Measurements from ENCODE around the gene PPP1CA. TPM values are rescaled to one million over a fixed set of nuclear protein-coding genes. Genes with fewer than 3 reads are reported as not detected.

PPP1CA gene
- total RNA-seq, 4 donors from 2014 or later, result 146 to 202 (median 185) TPM

GRCh38 chr11:67372993-67373647, 28.5 kb downstream of the PPP1CA start, which contains the start of gene CLCF1:
CLCF1 (minus strand) TSS chr11:67373598; CDS start chr11:67373539, 59 bp downstream.
- Histone ChIP-seq H3K4me1 (peaks cover 41 to 69% (median 46%) of the 10 kb centered on the region in 3 donors), H3K9me3 (no peaks in the 10 kb centered on the region), H3K27ac (peak within 1 kb of the TSS; percentile 82 to 98 (median 92)), H3K27me3 (peaks cover 0 to 11% (median 0%) of the 10 kb centered on the region in 4 donors), H3K36me3 (no peaks in the 10 kb centered on the region), H3K4me3 (peak within 1 kb of the TSS; percentile 57 to 98 (median 75))
- TF ChIP-seq POLR2A (IDR thresholded peaks at IDR 0.05) (peak in 1 of 4 donors; percentile 32), CTCF (IDR thresholded peaks at IDR 0.05) (no peak)
- WGBS, 2 donors, result 0% methylated on average over 6 to 15 of the region's 76 CpGs
- DNase-seq, result no peak
- intact Hi-C loops (cut with DNase I), result no loop called here

- Histone ChIP-seq H3K27me3 (peaks cover 0 to 11% (median 0%) of the 10 kb centered on the region in 4 donors), H3K36me3 (no peaks in the 10 kb centered on the region), H3K9me3 (no peaks in the 10 kb centered on the region), H3K4me1 (peaks cover 46 to 76% (median 53%) of the 10 kb centered on the region in 3 donors), H3K27ac (peak overlapping the region; percentile 82 to 98 (median 92)), H3K4me3 (peak overlapping the region; percentile 57 to 98 (median 75))
- no peak for DNase-seq
- no CpG with 5 or more reads among the region's 78 CpGs for WGBS, 2 donors
- peak in 1 of 4 donors; percentile 11 for TF ChIP-seq POLR2A (IDR thresholded peaks at IDR 0.05)
- no peak for TF ChIP-seq CTCF (IDR thresholded peaks at IDR 0.05)
- intact Hi-C loops (cut with DNase I), result no loop called here
Observed at GRCh38 chr11:67372321-67372992, 29.2 kb downstream of the PPP1CA start.

- Histone ChIP-seq H3K9me3 (no peaks in the 10 kb centered on the region), H3K36me3 (no peaks in the 10 kb centered on the region), H3K4me3 (peak overlapping the region; percentile 57 to 98 (median 75)), H3K27me3 (peaks cover 0 to 11% (median 0%) of the 10 kb centered on the region in 4 donors), H3K4me1 (peaks cover 51 to 81% (median 58%) of the 10 kb centered on the region in 3 donors), H3K27ac (peak overlapping the region; percentile 82 to 98 (median 92))
- WGBS, 2 donors, result 17 to 33% methylated on average over 4 to 9 of the region's 16 CpGs
- intact Hi-C loops (cut with DNase I), result no loop called here
- TF ChIP-seq CTCF (IDR thresholded peaks at IDR 0.05), result no peak
- TF ChIP-seq POLR2A (IDR thresholded peaks at IDR 0.05), result no peak
- DNase-seq, result no peak
Observed at GRCh38 chr11:67371911-67372320, 29.7 kb downstream of the PPP1CA start.

GRCh38 chr11:67371189-67371910, 30.3 kb downstream of the PPP1CA start:
- TF ChIP-seq POLR2A (IDR thresholded peaks at IDR 0.05) (no peak), CTCF (IDR thresholded peaks at IDR 0.05) (peak in 4 of 6 experiments; percentile 33 to 59 (median 48))
- intact Hi-C loops (cut with DNase I), result no loop called here
- peaks cover 57 to 87% (median 62%) of the 10 kb centered on the region in 3 donors for H3K4me1 ChIP-seq
- H3K27me3 ChIP-seq, result peaks cover 0 to 11% (median 0%) of the 10 kb centered on the region in 4 donors
- peak overlapping the region; percentile 82 to 98 (median 92) for H3K27ac ChIP-seq
- DNase-seq, result no peak
- H3K9me3 ChIP-seq, result no peaks in the 10 kb centered on the region
- H3K4me3 ChIP-seq, result peak overlapping the region in 3 of 4 donors; percentile 57 to 98 (median 85)
- no peaks in the 10 kb centered on the region for H3K36me3 ChIP-seq
- WGBS, 2 donors, result 33 to 41% methylated on average over 6 to 7 of the region's 8 CpGs
